ENCODE data around the gene PEBP1.

Gene PEBP1

GRCh38 chr12:118137148-118137678 is 1.3 kb downstream of the PEBP1 start:
- DNase-seq = no peak

GRCh38 chr12:118140825-118141224 is 4.9 kb downstream of the PEBP1 start:
- no peak for DNase-seq

- no peak for DNase-seq
Measured at GRCh38 chr12:118144499-118144898, 8.6 kb downstream of the PEBP1 start.

- DNase-seq = no peak
Measured at GRCh38 chr12:118145113-118145797, 9.3 kb downstream of the PEBP1 start.

- no peak for DNase-seq
Measured at GRCh38 chr12:118145798-118146156, 9.9 kb downstream of the PEBP1 start.

GRCh38 chr12:118148287-118148686 is 12.4 kb downstream of the PEBP1 start:
- DNase-seq = no peak

GRCh38 chr12:118150625-118151024 is 14.7 kb downstream of the PEBP1 start:
- DNase-seq = no peak

GRCh38 chr12:118151755-118152154 is 15.8 kb downstream of the PEBP1 start:
- no peak for DNase-seq

- DNase-seq = no peak
Measured at GRCh38 chr12:118160536-118160935, 24.6 kb downstream of the PEBP1 start.

- DNase-seq = no peak
Measured at GRCh38 chr12:118164798-118165486, 29.0 kb downstream of the PEBP1 start.

- no peak for DNase-seq
Measured at GRCh38 chr12:118166946-118167345, 31.0 kb downstream of the PEBP1 start.

- no peak for DNase-seq
Measured at GRCh38 chr12:118175823-118176447, 40.0 kb downstream of the PEBP1 start.

- no peak for DNase-seq
Measured at GRCh38 chr12:118183155-118183554, 47.2 kb downstream of the PEBP1 start.

- no peak for DNase-seq
Measured at GRCh38 chr12:118183711-118184110, 47.8 kb downstream of the PEBP1 start.

- no peak for DNase-seq
Measured at GRCh38 chr12:118185602-118186397, 49.9 kb downstream of the PEBP1 start.

- DNase-seq = no peak
Measured at GRCh38 chr12:118187751-118188435, 52.0 kb downstream of the PEBP1 start.

GRCh38 chr12:118188690-118189371 is 52.9 kb downstream of the PEBP1 start:
- DNase-seq = no peak

- no peak for DNase-seq
Measured at GRCh38 chr12:118189741-118190191, 53.8 kb downstream of the PEBP1 start.

- DNase-seq = no peak
Measured at GRCh38 chr12:118190266-118190665, 54.3 kb downstream of the PEBP1 start.

- no peak for DNase-seq
Measured at GRCh38 chr12:118193477-118193876, 57.6 kb downstream of the PEBP1 start.

- no peak for DNase-seq
Measured at GRCh38 chr12:118193958-118194357, 58.0 kb downstream of the PEBP1 start.
